Vagina (tissue), 2 donors: Measurements from ENCODE around the gene FGFBP1.

Source experiments
- CTCF ChIP-seq, 3 experiments: fragments of 450-650 bp in 2 of 3; fragments of 200-600 bp in 1 of 3; sonication (generic) in 1 of 3; IDR thresholded peaks; one replicate each; pipeline ENCODE4 v1.5.1; 2017 to 2019; ENCODE audit warnings: antibody characterized with exemption in 3 of 3, mild to moderate bottlenecking in 2 of 3, moderate library complexity in 2 of 3
- POLR2A ChIP-seq, 2 donors: fragments of 450-650 bp; IDR thresholded peaks; one replicate each; pipeline ENCODE4 v1.6.1; 2017; ENCODE audit warnings: antibody characterized with exemption in 2 of 2, mild to moderate bottlenecking in 2 of 2, moderate library complexity in 2 of 2
- POLR2AphosphoS5 ChIP-seq, 2 donors: sonication (generic); formaldehyde crosslinking; IDR thresholded peaks; one replicate each; pipeline ENCODE4 v1.9.0; 2017; ENCODE audit warnings: antibody characterized with exemption in 2 of 2, mild to moderate bottlenecking in 2 of 2, low read depth in 1 of 2; ENCODE audit not compliant: insufficient read depth in 1 of 2

- no peak for TF ChIP-seq POLR2AphosphoS5 (IDR thresholded peaks at IDR 0.05; ENCODE audit: insufficient read depth in 1 of 2, low read depth in 1 of 2)
- TF ChIP-seq CTCF (IDR thresholded peaks at IDR 0.05) = no peak
- no peak for TF ChIP-seq POLR2A (IDR thresholded peaks at IDR 0.05)
Observed at GRCh38 chr4:15934259-15934658, 4.3 kb downstream of the FGFBP1 start.
